SK-N-SH (cell line): Measurements from ENCODE around the gene ZNF521.

Experiments used
- CTCF ChIP-seq: fragments of 200-600 bp; sonication (generic); IDR thresholded peaks from 2 replicates; pipeline ENCODE4 v1.6.1; 2017; ENCODE audit warnings: antibody characterized with exemption, mild to moderate bottlenecking, moderate library complexity
- USF2 ChIP-seq: fragments of 150-350 bp; IDR thresholded peaks from 2 replicates; pipeline ENCODE4 v1.6.1; 2017; ENCODE audit warnings: antibody characterized with exemption, low read length, low read depth, borderline replicate concordance

- no peak for TF ChIP-seq CTCF
- no peak for TF ChIP-seq USF2
Measured at GRCh38 chr18:25112821-25113434, 239.0 kb downstream of the ZNF521 start.
